GM23338 (cell line): ENCODE measurements around the gene ZIC5. TPM values are rescaled to one million over a fixed set of nuclear protein-coding genes. Genes with fewer than 3 reads are reported as not detected.

Source experiments
- ATAC-seq: fragments of 200-7000 bp; cut with Tn5 transposase; 3 replicates; pipeline ENCODE4 v1.9.1; 2020
- DNase-seq: peaks from one replicate; pipeline ENCODE4 v3.0.0-alpha.2; 2015; ENCODE audit warnings: low spot score
- H2AFZ ChIP-seq: fragments of 200-600 bp; sonication (generic); 2 replicates; pipeline ENCODE4 v1.8.0; 2016; ENCODE audit warnings: antibody characterized with exemption, mild to moderate bottlenecking, moderate library complexity
- H3F3A ChIP-seq: fragments of 200-600 bp; sonication (generic); replicated peaks from 2 replicates; pipeline ENCODE4 v1.8.0; 2017; ENCODE audit warnings: antibody characterized with exemption, mixed run types, low read depth
- H3K27ac ChIP-seq: fragments of 200-600 bp; sonication (generic); 2 replicates; pipeline ENCODE4 v1.6.1; 2016; ENCODE audit warnings: low read depth
- H3K27me3 ChIP-seq: fragments of 200-600 bp; sonication (generic); 2 replicates; pipeline ENCODE4 v1.8.0; 2016; ENCODE audit warnings: mild to moderate bottlenecking, mixed run types, moderate library complexity; ENCODE audit not compliant: insufficient read depth
- H3K36me3 ChIP-seq: fragments of 200-600 bp; sonication (generic); 2 replicates; pipeline ENCODE4 v1.8.0; 2016; ENCODE audit warnings: mild to moderate bottlenecking; ENCODE audit not compliant: insufficient read depth
- H3K4me1 ChIP-seq: fragments of 200-600 bp; sonication (generic); 2 replicates; pipeline ENCODE4 v1.8.0; 2016; ENCODE audit warnings: mild to moderate bottlenecking, moderate library complexity; ENCODE audit not compliant: insufficient read depth
- H3K4me2 ChIP-seq: fragments of 200-600 bp; sonication (generic); 2 replicates; pipeline ENCODE4 v1.7.1; 2017; ENCODE audit warnings: mixed run types
- H3K4me3 ChIP-seq: fragments of 200-600 bp; sonication (generic); 2 replicates; pipeline ENCODE4 v1.6.1; 2016; ENCODE audit warnings: mixed run types
- H3K79me2 ChIP-seq: fragments of 200-600 bp; sonication (generic); replicated peaks from 2 replicates; pipeline ENCODE4 v1.8.0; 2017; ENCODE audit warnings: mild to moderate bottlenecking; ENCODE audit not compliant: insufficient read depth
- H3K9me2 ChIP-seq: fragments of 200-600 bp; sonication (generic); 2 replicates; pipeline ENCODE4 v1.8.0; 2017; ENCODE audit not compliant: insufficient read depth
- H4K20me1 ChIP-seq: fragments of 200-600 bp; sonication (generic); replicated peaks from 2 replicates; pipeline ENCODE4 v1.8.0; 2017; ENCODE audit warnings: mild to moderate bottlenecking; ENCODE audit not compliant: insufficient read depth
- H3K27ac Mint-ChIP-seq: 2 replicates; pipeline ENCODE4 v1.8.0; 2020; ENCODE audit warnings: inconsistent platforms, mild to moderate bottlenecking, moderate library complexity, mixed read lengths
- H3K27me3 Mint-ChIP-seq: 3 replicates; pipeline ENCODE4 v1.8.0; 2022; ENCODE audit warnings: low read depth, mild to moderate bottlenecking, moderate library complexity, mixed read lengths, inconsistent platforms; ENCODE audit not compliant: insufficient read depth, poor library complexity
- H3K36me3 Mint-ChIP-seq: 3 replicates; pipeline ENCODE4 v1.8.0; 2021; ENCODE audit warnings: low read depth, mild to moderate bottlenecking, inconsistent platforms, moderate library complexity, mixed read lengths
- H3K4me1 Mint-ChIP-seq: 3 replicates; pipeline ENCODE4 v1.8.0; 2020; ENCODE audit warnings: mild to moderate bottlenecking, inconsistent platforms, mixed read lengths
- H3K4me3 Mint-ChIP-seq: 3 replicates; pipeline ENCODE4 v1.8.0; 2021; ENCODE audit warnings: moderate library complexity, mild to moderate bottlenecking, inconsistent platforms, mixed read lengths
- H3K9me3 Mint-ChIP-seq: 3 replicates; pipeline ENCODE4 v1.8.0; 2020; ENCODE audit warnings: moderate library complexity, mild to moderate bottlenecking, inconsistent platforms, mixed read lengths
- CREB1 ChIP-seq: fragments of 250-450 bp; sonication (Bioruptor Pico); IDR thresholded peaks from 2 replicates; pipeline ENCODE4 v1.5.0; 2020; ENCODE audit warnings: low read depth, mild to moderate bottlenecking, moderate library complexity
- CTCF ChIP-seq, 2 experiments: fragments of 200-600 bp in 1 of 2; sonication (generic) in 1 of 2; conservative IDR thresholded peaks; 2 replicates each; pipeline versions ENCODE4 v1.5.1 to v1.6.1; 2016 to 2017; ENCODE audit warnings: antibody characterized with exemption in 2 of 2, low read depth in 2 of 2, mild to moderate bottlenecking in 2 of 2, moderate library complexity in 1 of 2
- ETS1 ChIP-seq: IDR thresholded peaks from 2 replicates; pipeline ENCODE4 v1.6.1; 2016; ENCODE audit warnings: antibody characterized with exemption
- EZH2 ChIP-seq: fragments of 200-600 bp; sonication (generic); IDR thresholded peaks from one replicate; pipeline ENCODE4 v1.8.0; 2017; ENCODE audit warnings: antibody characterized with exemption, mild to moderate bottlenecking, low read depth; ENCODE audit not compliant: unreplicated experiment
- EZH2phosphoT487 ChIP-seq: fragments of 200-600 bp; sonication (generic); IDR thresholded peaks from one replicate; pipeline ENCODE4 v1.8.1; 2018; ENCODE audit warnings: antibody characterized with exemption; ENCODE audit not compliant: unreplicated experiment
- JUNB ChIP-seq: IDR thresholded peaks from one replicate; pipeline ENCODE4 v1.6.1; 2016; ENCODE audit warnings: antibody characterized with exemption; ENCODE audit not compliant: unreplicated experiment
- NANOG ChIP-seq: IDR thresholded peaks from 2 replicates; pipeline ENCODE4 v1.6.1; 2016; ENCODE audit warnings: antibody characterized with exemption, borderline replicate concordance
- POLR2AphosphoS5 ChIP-seq: IDR thresholded peaks from 2 replicates; pipeline ENCODE4 v1.6.1; 2016; ENCODE audit warnings: antibody characterized with exemption, low read depth
- REST ChIP-seq: IDR thresholded peaks from one replicate; pipeline ENCODE4 v1.6.1; 2018; ENCODE audit warnings: antibody characterized with exemption; ENCODE audit not compliant: unreplicated experiment
- STAT1 ChIP-seq: IDR thresholded peaks from one replicate; pipeline ENCODE4 v1.6.1; 2016; ENCODE audit warnings: antibody characterized with exemption; ENCODE audit not compliant: unreplicated experiment
- ZNF114 ChIP-seq: fragments of 250-450 bp; sonication (Bioruptor Pico); IDR thresholded peaks from 2 replicates; pipeline ENCODE4 v1.5.0; 2020; ENCODE audit warnings: mild to moderate bottlenecking, moderate library complexity
- ZNF331 ChIP-seq: fragments of 250-450 bp; sonication (Bioruptor Pico); IDR thresholded peaks from 2 replicates; pipeline ENCODE4 v1.5.0; 2020; ENCODE audit warnings: low read depth, mild to moderate bottlenecking, moderate library complexity
- ZNF462 ChIP-seq: fragments of 250-450 bp; sonication (Bioruptor Pico); IDR thresholded peaks from 2 replicates; pipeline ENCODE4 v1.5.0; 2020; ENCODE audit warnings: mild to moderate bottlenecking, moderate library complexity
- polyA plus RNA-seq: library from polyadenylated mRNA; unstranded; fragments of >200 nt; fragmentation: Nextera tagmentation; extraction: Ambion mirVana; gene quantifications from 2 replicates; pipeline ENCODE4 v1.2.1, GENCODE V29; 2016
- total RNA-seq: library from RNA; depleted of rRNA; stranded (reverse); fragments of >200 nt; shearing (Covaris generic); gene quantifications from 2 replicates; pipeline ENCODE4 v1.2.3, GENCODE V29; 2014

ZIC5 gene
- total and polyA plus RNA-seq, 2 experiments from 2014 or later = 14.1 to 28.0 TPM

GRCh38 chr13:99986741-99987140 is 15.2 kb upstream of the ZIC5 start:
- no peak overlapping the region; the same call in 1 of the 2 replicates for H3K27ac ChIP-seq
- H3K36me3 ChIP-seq = peaks cover 6% of the 10 kb centered on the region; the same call in 1 of the 2 replicates
- peaks cover 89% of the 10 kb centered on the region for H3K27me3 ChIP-seq
- H4K20me1 ChIP-seq = peaks cover 17% of the 10 kb centered on the region
- H3F3A ChIP-seq = peaks cover 43% of the 10 kb centered on the region
- H3K9me3 Mint-ChIP-seq = peaks cover 29% of the 10 kb centered on the region
- H3K9me2 ChIP-seq = no peaks in the 10 kb centered on the region
- H3K27me3 Mint-ChIP-seq = peaks cover 85% of the 10 kb centered on the region
- no peak overlapping the region; the same call in 1 of the 2 replicates for H3K27ac Mint-ChIP-seq
- no peak for ATAC-seq
- H3K4me1 ChIP-seq = peaks cover 31% of the 10 kb centered on the region
- H3K36me3 Mint-ChIP-seq = peaks cover 54% of the 10 kb centered on the region
- H3K4me3 ChIP-seq = peak overlapping the region; percentile 54
- peak; percentile 69 for DNase-seq
- H3K79me2 ChIP-seq = peaks cover 46% of the 10 kb centered on the region
- peak overlapping the region; percentile 97 for H3K4me3 Mint-ChIP-seq
- TF ChIP-seq EZH2phosphoT487 = no peak
- TF ChIP-seq NANOG = no peak
- TF ChIP-seq ZNF331 (CRISPR knock-in tag) = no peak
- no peak for TF ChIP-seq JUNB
- TF ChIP-seq ZNF114 (CRISPR knock-in tag) = no peak
- no peak for TF ChIP-seq ETS1
- TF ChIP-seq CTCF (conservative IDR thresholded peaks at IDR 0.05; ENCODE audit: low read depth in 2 of 2) = no peak
- no peak for TF ChIP-seq POLR2AphosphoS5
- TF ChIP-seq STAT1 = no peak
- TF ChIP-seq ZNF462 (CRISPR knock-in tag) = no peak
- no peak for TF ChIP-seq CREB1 (CRISPR knock-in tag)
- TF ChIP-seq REST = no peak
- no peak for TF ChIP-seq EZH2
- H3K4me2 ChIP-seq = peak overlapping the region; percentile 74
- peaks cover 35% of the 10 kb centered on the region for H3K4me1 Mint-ChIP-seq
- no peak overlapping the region for H2AFZ ChIP-seq
